ENCODE results near the gene GRIN3B. TPM values are rescaled to one million over a fixed set of nuclear protein-coding genes. Genes with fewer than 3 reads are reported as not detected.

Gene GRIN3B
- total and polyA plus RNA-seq, 9 donors, result 0.11 to 0.58 (median 0.30) TPM; not detected in 1

DNA sequence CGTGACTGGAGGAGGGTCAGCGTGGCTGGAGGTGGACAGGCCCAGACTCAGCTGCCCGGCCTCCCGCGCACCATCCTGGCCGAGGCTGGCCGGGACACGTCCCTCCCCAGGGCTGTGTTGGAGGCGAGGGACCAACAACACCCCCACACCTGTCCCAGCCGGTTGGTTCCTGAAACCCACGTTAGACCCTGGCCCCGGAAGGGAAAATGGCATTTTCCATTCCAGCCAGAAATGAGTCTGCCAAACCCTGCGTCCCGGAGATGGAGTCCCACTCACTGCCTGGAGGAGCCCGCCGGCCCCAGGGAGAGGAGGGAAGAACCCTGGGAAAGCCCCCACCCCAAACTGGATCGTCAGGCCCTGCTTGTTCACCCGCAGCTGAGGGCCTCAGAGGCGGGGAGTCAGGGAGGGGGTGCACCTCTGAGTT lies 20.9 kb upstream of the GRIN3B start:
- Histone ChIP-seq H3K36me3 (ENCODE audit: control insufficient read depth, insufficient read depth, low read length) (no peaks in the 10 kb centered on the region), H3K27me3 (ENCODE audit: control insufficient read depth, insufficient read depth, low read length) (peaks cover 10% of the 10 kb centered on the region), H3K4me3 (ENCODE audit: low read length) (no peak overlapping the region), H3K4me1 (ENCODE audit: control insufficient read depth, insufficient read depth, low read length) (peaks cover 23% of the 10 kb centered on the region), H3K27ac (ENCODE audit: low read length) (no peak overlapping the region), H3K9me3 (replicated peaks; ENCODE audit: control insufficient read depth, low read depth, low read length) (no peaks in the 10 kb centered on the region)
- no peak for DNase-seq
- 29% methylated on average over 5 of the region's 19 CpGs for WGBS (ENCODE audit: insufficient coverage)

DNA sequence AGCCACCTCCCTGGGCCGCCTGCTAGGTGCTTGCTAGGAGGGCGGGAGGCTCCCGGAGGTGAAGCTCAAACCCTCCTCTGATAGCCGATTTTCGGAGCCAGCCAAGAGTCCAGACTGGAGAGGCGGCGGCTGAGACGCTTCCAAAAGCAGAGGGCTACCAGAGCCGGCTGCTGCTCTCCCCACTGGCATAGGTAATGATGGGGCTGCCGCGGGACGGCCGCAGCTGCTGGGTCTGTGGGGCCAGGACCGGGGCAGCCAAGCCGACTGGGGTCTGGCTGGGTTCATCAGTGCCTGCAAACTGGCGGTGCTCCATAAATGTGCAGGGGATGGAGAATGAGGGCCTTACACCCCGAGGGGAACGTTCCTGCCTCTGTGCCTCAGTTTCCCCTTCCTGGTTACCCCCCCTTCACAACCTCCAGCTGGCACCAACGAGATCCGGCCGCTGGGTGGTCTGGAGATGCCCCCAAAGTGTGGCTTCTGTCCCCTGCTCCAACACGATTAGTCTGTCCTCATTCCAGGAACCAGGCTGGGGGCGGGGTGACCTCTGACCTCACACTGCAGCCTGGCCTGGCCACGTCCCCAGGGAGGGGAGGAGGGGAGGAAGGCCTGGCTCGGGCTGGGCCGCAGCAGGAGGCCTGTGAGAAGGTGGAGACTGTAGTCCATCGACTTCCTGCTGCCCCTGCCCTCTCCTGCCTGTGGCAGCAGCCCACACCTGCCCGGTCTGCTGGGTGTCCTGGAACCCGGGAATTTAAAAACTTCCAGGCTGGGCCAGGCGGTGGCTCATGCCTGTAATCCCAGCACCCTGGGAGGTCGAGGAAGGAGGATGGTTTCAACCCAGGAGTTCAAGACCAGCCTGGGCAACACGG lies 19.9 kb upstream of the GRIN3B start:
- no peak for DNase-seq

DNA sequence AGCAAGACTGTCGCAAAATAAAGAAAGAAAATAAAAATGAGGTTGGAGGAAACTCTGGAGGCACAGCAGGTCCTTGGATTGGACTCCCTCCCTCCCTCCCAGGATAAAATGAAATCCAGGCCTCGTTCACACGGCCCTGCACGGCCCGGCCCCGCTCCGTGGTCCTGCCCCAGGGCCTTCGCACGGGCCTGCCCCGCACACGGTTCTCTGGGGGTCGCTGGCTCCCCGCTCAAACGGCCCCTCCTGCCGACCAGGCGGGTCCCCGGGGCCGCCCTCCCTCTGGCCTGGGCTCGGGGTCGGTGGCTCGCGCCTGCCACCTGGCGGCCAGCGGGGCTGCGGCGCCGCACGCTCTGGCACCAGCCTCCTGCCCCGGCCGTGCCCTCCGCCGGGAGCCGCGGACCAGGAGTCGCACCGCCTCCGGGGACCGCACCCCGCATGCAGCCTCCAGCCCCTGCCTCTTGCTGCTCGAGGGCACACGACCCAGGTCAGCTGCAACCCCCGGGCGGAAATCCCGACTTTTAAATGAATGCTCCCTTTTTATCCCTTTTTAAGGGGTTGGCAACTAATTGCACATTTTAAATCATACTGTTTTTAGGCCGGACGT lies 17.6 kb upstream of the GRIN3B start:
- Histone ChIP-seq H3K4me3 (ENCODE audit: low read length) (peak overlapping the region; percentile 17), H3K9me3 (replicated peaks; ENCODE audit: control insufficient read depth, low read depth, low read length) (no peaks in the 10 kb centered on the region), H3K27me3 (ENCODE audit: control insufficient read depth, insufficient read depth, low read length) (peaks cover 7% of the 10 kb centered on the region), H3K4me1 (ENCODE audit: control insufficient read depth, insufficient read depth, low read length) (peaks cover 30% of the 10 kb centered on the region), H3K36me3 (ENCODE audit: control insufficient read depth, insufficient read depth, low read length) (peaks cover 23% of the 10 kb centered on the region), H3K27ac (ENCODE audit: low read length) (no peak overlapping the region)
- under 1% methylated on average over 44 of the region's 46 CpGs for WGBS (ENCODE audit: insufficient coverage)
- peak; percentile 67 for DNase-seq

More for the DNA sequence above, 19.9 kb upstream of the GRIN3B start:
- Histone ChIP-seq H3K27me3 (ENCODE audit: control insufficient read depth, insufficient read depth, low read length) (peaks cover 10% of the 10 kb centered on the region), H3K9me3 (replicated peaks; ENCODE audit: control insufficient read depth, low read depth, low read length) (no peaks in the 10 kb centered on the region), H3K27ac (ENCODE audit: low read length) (no peak overlapping the region), H3K4me1 (ENCODE audit: control insufficient read depth, insufficient read depth, low read length) (peaks cover 30% of the 10 kb centered on the region), H3K36me3 (ENCODE audit: control insufficient read depth, insufficient read depth, low read length) (peaks cover 2% of the 10 kb centered on the region), H3K4me3 (ENCODE audit: low read length) (no peak overlapping the region)
- WGBS (ENCODE audit: insufficient coverage), result 18% methylated on average over 25 of the region's 32 CpGs

DNA sequence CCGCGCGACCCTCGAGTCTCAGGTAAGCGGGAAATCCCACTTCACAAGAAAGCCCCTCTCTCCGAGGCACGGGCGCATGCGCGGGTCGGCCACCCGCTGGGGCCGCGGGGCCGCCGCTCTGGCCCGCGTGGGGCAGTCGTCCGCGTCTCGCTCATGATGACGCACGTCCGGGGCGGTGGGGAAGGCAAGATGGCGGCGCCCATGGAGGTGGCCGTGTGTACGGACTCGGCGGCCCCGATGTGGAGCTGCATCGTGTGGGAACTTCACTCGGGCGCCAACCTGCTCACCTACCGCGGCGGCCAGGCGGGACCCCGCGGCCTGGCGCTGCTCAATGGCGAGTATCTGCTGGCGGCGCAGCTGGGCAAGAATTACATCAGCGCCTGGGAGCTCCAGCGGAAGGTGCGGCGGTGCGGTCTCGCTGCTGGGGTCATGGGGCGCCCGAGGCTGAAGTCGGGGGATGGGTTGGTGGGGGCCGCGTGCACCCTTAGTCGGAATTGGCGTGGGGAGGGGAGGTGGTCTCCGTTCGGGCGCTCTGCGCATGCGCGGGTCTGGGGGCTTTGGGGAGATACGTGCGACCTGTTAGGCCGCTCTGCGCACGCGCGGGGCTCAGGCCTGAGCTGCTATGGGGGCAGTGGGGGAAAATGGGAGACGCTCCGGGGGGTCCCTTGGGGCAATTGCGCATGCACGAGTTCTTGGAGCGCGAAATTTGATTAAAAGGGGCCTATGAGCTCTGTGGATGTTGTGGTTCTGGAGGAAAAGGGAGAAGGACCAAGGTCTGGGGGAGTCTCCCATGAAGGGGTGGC lies 15.9 kb upstream of the GRIN3B start, which contains the start of gene WDR18:
Gene WDR18 (plus strand): TSS at position 181 of the 803 bp plus-strand sequence. CDS start 9 bp downstream, at position 190.
- H3K9me3 ChIP-seq (replicated peaks; ENCODE audit: control insufficient read depth, low read depth, low read length), result no peaks in the 10 kb centered on the region
- under 1% methylated on average over 78 of the region's 78 CpGs for WGBS (ENCODE audit: insufficient coverage)

DNA sequence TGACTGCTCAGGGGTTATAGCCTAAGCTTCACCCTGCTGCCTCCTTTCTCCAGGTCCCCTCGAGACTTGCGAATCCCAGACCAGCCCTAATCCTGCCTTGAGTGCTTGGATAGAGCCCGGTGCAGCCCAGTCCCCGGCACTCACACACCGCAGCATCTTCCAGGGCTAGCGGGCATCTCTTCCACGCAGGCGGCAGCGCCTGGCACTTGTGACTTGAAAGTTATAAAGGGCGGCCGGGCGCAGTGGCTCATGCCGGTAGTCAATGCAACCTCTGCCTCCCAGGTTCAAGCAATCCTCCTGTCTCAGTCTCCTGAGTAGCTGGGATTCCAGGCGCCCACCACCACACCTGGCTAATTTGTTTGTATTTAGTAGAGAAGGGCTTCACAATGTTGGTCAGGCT lies 14.1 kb upstream of the GRIN3B start:
- WGBS (ENCODE audit: insufficient coverage), result 96% methylated on average over 4 of the region's 14 CpGs
- no peak for DNase-seq
- Histone ChIP-seq H3K36me3 (ENCODE audit: control insufficient read depth, insufficient read depth, low read length) (peaks cover 50% of the 10 kb centered on the region), H3K9me3 (replicated peaks; ENCODE audit: control insufficient read depth, low read depth, low read length) (no peaks in the 10 kb centered on the region), H3K27ac (ENCODE audit: low read length) (no peak overlapping the region), H3K27me3 (ENCODE audit: control insufficient read depth, insufficient read depth, low read length) (no peaks in the 10 kb centered on the region), H3K4me3 (ENCODE audit: low read length) (no peak overlapping the region), H3K4me1 (ENCODE audit: control insufficient read depth, insufficient read depth, low read length) (peaks cover 17% of the 10 kb centered on the region)

More for the DNA sequence above, 15.9 kb upstream of the GRIN3B start, which contains the start of gene WDR18:
- peak; percentile 97 for DNase-seq
- Histone ChIP-seq H3K36me3 (ENCODE audit: control insufficient read depth, insufficient read depth, low read length) (peaks cover 32% of the 10 kb centered on the region), H3K4me1 (ENCODE audit: control insufficient read depth, insufficient read depth, low read length) (peaks cover 27% of the 10 kb centered on the region), H3K27ac (ENCODE audit: low read length) (peak within 1 kb of the TSS; percentile 88), H3K4me3 (ENCODE audit: low read length) (peak within 1 kb of the TSS; percentile 100), H3K27me3 (ENCODE audit: control insufficient read depth, insufficient read depth, low read length) (peaks cover 4% of the 10 kb centered on the region)

DNA sequence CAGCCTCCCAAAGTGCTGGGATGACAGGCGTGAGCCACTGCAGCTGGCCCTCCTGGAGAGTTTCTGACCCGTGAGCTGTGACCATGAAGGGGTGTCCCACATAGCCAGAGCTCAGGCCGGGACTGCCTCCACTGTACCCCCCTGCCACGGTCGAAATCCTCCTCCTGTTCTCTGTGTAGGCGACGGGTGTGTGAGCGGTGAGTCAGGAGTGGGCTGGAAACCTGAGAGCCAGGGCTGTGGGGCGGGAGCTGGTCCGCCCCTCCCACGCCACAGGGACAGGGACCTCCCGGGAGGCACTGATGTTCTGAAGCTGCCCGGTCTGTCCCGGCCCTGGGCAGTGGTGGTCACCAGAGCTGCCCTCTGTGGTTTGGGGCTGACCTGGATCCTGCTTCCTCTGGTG lies 12.1 kb upstream of the GRIN3B start:
- no peaks in the 10 kb centered on the region for H3K27me3 ChIP-seq (ENCODE audit: control insufficient read depth, insufficient read depth, low read length)
- DNase-seq, result no peak
- H3K4me3 ChIP-seq (ENCODE audit: low read length), result no peak overlapping the region
- H3K36me3 ChIP-seq (ENCODE audit: control insufficient read depth, insufficient read depth, low read length), result peaks cover 62% of the 10 kb centered on the region
- H3K9me3 ChIP-seq (replicated peaks; ENCODE audit: control insufficient read depth, low read depth, low read length), result no peaks in the 10 kb centered on the region
- WGBS (ENCODE audit: insufficient coverage), result 73% methylated on average over 12 of the region's 14 CpGs
- H3K27ac ChIP-seq (ENCODE audit: low read length), result no peak overlapping the region
- H3K4me1 ChIP-seq (ENCODE audit: control insufficient read depth, insufficient read depth, low read length), result peaks cover 13% of the 10 kb centered on the region

DNA sequence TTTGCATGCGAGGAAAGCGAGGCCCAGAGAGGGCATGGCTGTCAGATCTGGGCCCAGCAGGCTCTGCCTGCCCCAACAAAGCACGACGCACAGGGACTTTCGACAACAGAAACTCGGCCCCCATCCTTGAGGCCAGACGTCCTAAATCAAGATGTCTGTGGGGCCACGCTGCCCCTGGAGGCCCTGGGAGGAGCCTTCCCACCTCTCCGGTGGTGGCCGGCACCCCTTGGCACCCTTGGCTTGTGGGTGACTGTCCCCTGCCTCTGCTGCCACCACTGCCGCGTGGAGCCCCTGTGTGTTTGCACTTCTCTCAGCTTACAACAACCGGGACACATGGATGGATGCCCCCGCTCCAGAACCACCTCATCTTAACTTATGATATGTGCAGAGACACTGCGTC lies 11.7 kb upstream of the GRIN3B start:
- H3K27me3 ChIP-seq (ENCODE audit: control insufficient read depth, insufficient read depth, low read length), result no peaks in the 10 kb centered on the region
- DNase-seq, result no peak
- peaks cover 11% of the 10 kb centered on the region for H3K4me1 ChIP-seq (ENCODE audit: control insufficient read depth, insufficient read depth, low read length)
- no peak overlapping the region for H3K27ac ChIP-seq (ENCODE audit: low read length)
- H3K4me3 ChIP-seq (ENCODE audit: low read length), result no peak overlapping the region
- WGBS (ENCODE audit: insufficient coverage), result 82% methylated on average over 15 of the region's 15 CpGs
- H3K36me3 ChIP-seq (ENCODE audit: control insufficient read depth, insufficient read depth, low read length), result peaks cover 64% of the 10 kb centered on the region
- no peaks in the 10 kb centered on the region for H3K9me3 ChIP-seq (replicated peaks; ENCODE audit: control insufficient read depth, low read depth, low read length)

DNA sequence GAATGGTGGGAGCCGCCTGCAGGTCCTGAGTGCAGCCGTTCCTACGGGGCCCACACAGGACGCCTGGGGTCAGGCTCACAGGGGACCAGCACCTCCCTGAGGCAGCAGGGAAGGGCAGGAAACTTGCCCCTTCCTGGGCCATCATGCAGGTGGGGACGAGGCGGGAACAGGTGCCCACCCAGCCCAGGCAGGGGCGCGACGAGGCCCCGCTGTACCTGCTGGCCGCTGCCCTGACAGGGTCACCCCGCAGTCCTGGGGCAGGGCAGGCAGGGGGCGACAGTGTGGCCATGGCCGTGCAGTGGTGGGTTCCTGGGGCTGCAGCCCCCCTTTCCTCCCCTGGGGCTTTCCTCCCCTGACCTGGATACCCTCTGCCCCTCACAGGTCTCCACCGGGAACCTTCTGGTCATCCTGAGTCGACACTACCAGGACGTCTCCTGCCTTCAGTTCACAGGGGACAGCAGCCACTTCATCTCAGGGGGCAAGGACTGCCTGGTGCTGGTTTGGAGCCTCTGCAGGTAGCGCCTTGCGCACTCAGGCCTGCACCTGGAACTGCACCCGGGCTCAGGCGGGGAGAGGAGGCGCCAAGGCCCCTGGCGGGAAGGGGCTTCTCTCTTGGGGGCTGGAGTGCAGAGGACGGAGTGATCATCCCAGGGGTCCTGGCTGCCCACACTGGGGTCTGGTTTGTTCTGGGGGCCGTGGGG lies 10.7 kb upstream of the GRIN3B start:
- peaks cover 75% of the 10 kb centered on the region for H3K36me3 ChIP-seq (ENCODE audit: control insufficient read depth, insufficient read depth, low read length)
- no peak for DNase-seq
- H3K4me3 ChIP-seq (ENCODE audit: low read length), result no peak overlapping the region
- WGBS (ENCODE audit: insufficient coverage), result 84% methylated on average over 25 of the region's 25 CpGs
- no peaks in the 10 kb centered on the region for H3K9me3 ChIP-seq (replicated peaks; ENCODE audit: control insufficient read depth, low read depth, low read length)
- no peaks in the 10 kb centered on the region for H3K27me3 ChIP-seq (ENCODE audit: control insufficient read depth, insufficient read depth, low read length)
- H3K4me1 ChIP-seq (ENCODE audit: control insufficient read depth, insufficient read depth, low read length), result peaks cover 5% of the 10 kb centered on the region
- H3K27ac ChIP-seq (ENCODE audit: low read length), result no peak overlapping the region

DNA sequence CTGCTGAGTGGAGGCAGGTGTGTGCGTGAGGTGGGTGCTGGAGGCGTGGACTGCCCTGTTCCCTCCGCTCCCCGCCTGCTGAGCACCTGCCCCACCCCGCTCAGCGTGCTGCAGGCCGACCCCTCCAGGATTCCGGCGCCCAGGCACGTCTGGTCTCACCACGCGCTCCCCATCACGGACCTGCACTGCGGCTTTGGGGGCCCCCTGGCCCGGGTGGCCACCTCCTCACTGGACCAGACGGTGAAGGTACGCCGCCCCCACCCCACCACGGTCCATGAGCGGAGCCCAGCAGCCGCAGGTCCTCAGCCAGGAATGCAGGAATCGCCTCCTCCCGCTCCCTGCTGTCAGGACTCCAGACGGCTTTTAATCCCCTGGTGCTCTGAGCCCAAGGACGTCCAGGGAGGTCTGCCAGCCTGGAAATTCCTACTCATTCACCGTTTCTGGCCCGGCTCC lies 10.1 kb upstream of the GRIN3B start:
- H3K4me3 ChIP-seq (ENCODE audit: low read length), result no peak overlapping the region
- no peaks in the 10 kb centered on the region for H3K9me3 ChIP-seq (replicated peaks; ENCODE audit: control insufficient read depth, low read depth, low read length)
- WGBS (ENCODE audit: insufficient coverage), result 73% methylated on average over 21 of the region's 27 CpGs
- no peak overlapping the region for H3K27ac ChIP-seq (ENCODE audit: low read length)
- peaks cover 3% of the 10 kb centered on the region for H3K27me3 ChIP-seq (ENCODE audit: control insufficient read depth, insufficient read depth, low read length)
- H3K36me3 ChIP-seq (ENCODE audit: control insufficient read depth, insufficient read depth, low read length), result peaks cover 79% of the 10 kb centered on the region
- no peak for DNase-seq
- peaks cover 4% of the 10 kb centered on the region for H3K4me1 ChIP-seq (ENCODE audit: control insufficient read depth, insufficient read depth, low read length)

All from muscle of leg (tissue), 11 donors.